ENCODE results near the gene MSX2. TPM values are rescaled to one million over a fixed set of nuclear protein-coding genes. Genes with fewer than 3 reads are reported as not detected.

MSX2 gene
- polyA plus RNA-seq, 1 of the 3 experiments (the other 2 are of a cell fraction) = 5.8 TPM

GRCh38 chr5:174715804-174716203 is 8.6 kb upstream of the MSX2 start:
- H3K27ac ChIP-seq (ENCODE audit: low read depth in 2 of 2, low read length in 1 of 2) = no peak overlapping the region
- H2AFZ ChIP-seq (ENCODE audit: low read depth) = no peak overlapping the region
- H4K20me1 ChIP-seq (ENCODE audit: insufficient read depth) = no peaks in the 10 kb centered on the region
- no peak overlapping the region for H3K4me3 ChIP-seq (ENCODE audit: low read depth in 2 of 2, low read length in 1 of 2)
- no peak overlapping the region for H3K4me2 ChIP-seq
- DNase-seq = no peak
- POLR2A ChIA-PET = no interaction called here
- H3K9me3 ChIP-seq = no peaks in the 10 kb centered on the region
- peaks cover 0 to 16% of the 10 kb centered on the region in 2 experiments; a peak in 2 of 4 replicates for H3K4me1 ChIP-seq (ENCODE audit: control insufficient read depth in 1 of 2, insufficient read depth in 2 of 2, low read depth in 1 of 2, low read length in 1 of 2)
- CTCF ChIA-PET = no interaction called here
- 54% methylated on average over 3 of the region's 3 CpGs for WGBS (ENCODE audit: low lambda C conversion rate)
- no peaks in the 10 kb centered on the region for H3K9me2 ChIP-seq
- H3K36me3 ChIP-seq (replicated peaks in 1 of 2; ENCODE audit: control insufficient read depth in 1 of 2, insufficient read depth in 2 of 2, low read length in 1 of 2) = no peaks in the 10 kb centered on the region
- no peak for TF ChIP-seq YY1 (IDR thresholded peaks at IDR 0.05; ENCODE audit: low read depth)
- no peak for TF ChIP-seq GATA2 (CRISPR knock-in tag; IDR thresholded peaks at IDR 0.05)
- no peak for TF ChIP-seq ELF1 (IDR thresholded peaks at IDR 0.05)
- no peak for TF ChIP-seq NFIC (IDR thresholded peaks at IDR 0.05; ENCODE audit: borderline replicate concordance)
- TF ChIP-seq USF2 (IDR thresholded peaks at IDR 0.05; ENCODE audit: borderline replicate concordance, low read depth, low read length) = no peak
- TF ChIP-seq TEAD4 (IDR thresholded peaks at IDR 0.05; ENCODE audit: borderline replicate concordance, insufficient read depth) = no peak
- no peak for TF ChIP-seq POLR2AphosphoS5 (IDR thresholded peaks at IDR 0.05; ENCODE audit: low read depth, low read length)
- TF ChIP-seq FOXM1 (IDR thresholded peaks at IDR 0.05; ENCODE audit: low read depth) = no peak
- TF ChIP-seq CHD2 (IDR thresholded peaks at IDR 0.05; ENCODE audit: low read length, partially characterized antibody) = no peak
- peaks cover 19% of the 10 kb centered on the region for H3K27me3 ChIP-seq (ENCODE audit: insufficient read depth)
- H3F3A ChIP-seq (replicated peaks; ENCODE audit: insufficient read depth) = no peaks in the 10 kb centered on the region
- no peak overlapping the region for H3K9ac ChIP-seq
- no peaks in the 10 kb centered on the region for H3K79me2 ChIP-seq (ENCODE audit: insufficient read depth)

GRCh38 chr5:174717826-174718455 is 6.4 kb upstream of the MSX2 start:
- ChIA-PET POLR2A (no interaction called here), CTCF (interaction anchor here (1.5 to 3.3 kb wide), 3 partner anchors 18 to 298 kb away, joined by 4 to 24 read pairs (median 10); no protein-coding TSS in a partner anchor)
- no peak for DNase-seq
- Histone ChIP-seq H3K4me2 (no peak overlapping the region), H3K79me2 (ENCODE audit: insufficient read depth) (no peaks in the 10 kb centered on the region), H4K20me1 (ENCODE audit: insufficient read depth) (no peaks in the 10 kb centered on the region), H3K4me3 (ENCODE audit: low read depth in 2 of 2, low read length in 1 of 2) (no peak overlapping the region), H3K27me3 (ENCODE audit: insufficient read depth) (peaks cover 35% of the 10 kb centered on the region), H3K27ac (ENCODE audit: low read depth in 2 of 2, low read length in 1 of 2) (no peak overlapping the region), H2AFZ (ENCODE audit: low read depth) (no peak overlapping the region), H3K9me2 (no peaks in the 10 kb centered on the region), H3K9ac (no peak overlapping the region), H3F3A (replicated peaks; ENCODE audit: insufficient read depth) (peaks cover 4% of the 10 kb centered on the region), H3K36me3 (replicated peaks in 1 of 2; ENCODE audit: control insufficient read depth in 1 of 2, insufficient read depth in 2 of 2, low read length in 1 of 2) (no peaks in the 10 kb centered on the region), H3K9me3 (no peaks in the 10 kb centered on the region), H3K4me1 (ENCODE audit: control insufficient read depth in 1 of 2, insufficient read depth in 2 of 2, low read depth in 1 of 2, low read length in 1 of 2) (peaks cover 0 to 20% of the 10 kb centered on the region in 2 experiments; a peak in 2 of 4 replicates)
- TF ChIP-seq NFIC (IDR thresholded peaks at IDR 0.05; ENCODE audit: borderline replicate concordance) (no peak), RCOR1 (IDR thresholded peaks at IDR 0.05; ENCODE audit: low read length) (no peak), POLR2AphosphoS5 (IDR thresholded peaks at IDR 0.05; ENCODE audit: low read depth, low read length) (no peak), CHD2 (IDR thresholded peaks at IDR 0.05; ENCODE audit: low read length, partially characterized antibody) (no peak), RFX5 (IDR thresholded peaks at IDR 0.05; ENCODE audit: low read length) (no peak), TEAD4 (IDR thresholded peaks at IDR 0.05; ENCODE audit: borderline replicate concordance, insufficient read depth) (no peak)
- WGBS (ENCODE audit: low lambda C conversion rate) = 45% methylated on average over 5 of the region's 5 CpGs

Data from SK-N-SH (cell line).